Transverse colon (tissue), 4 donors: ENCODE measurements around the gene SLC24A4. TPM values are rescaled to one million over a fixed set of nuclear protein-coding genes. Genes with fewer than 3 reads are reported as not detected.

Source experiments
- DNase-seq: peaks from one replicate; pipeline ENCODE4 v3.0.0-alpha.2; 2019
- H3K27ac ChIP-seq, 4 donors: fragments of 200-600 bp; sonication (generic); 2 replicates each; pipeline ENCODE4 v1.5.1; 2016 to 2018; ENCODE audit warnings: inconsistent platforms in 4 of 4
- H3K27me3 ChIP-seq: fragments of 200-600 bp; sonication (generic); 2 replicates; pipeline ENCODE4 v1.5.1; 2017; ENCODE audit warnings: inconsistent platforms
- H3K36me3 ChIP-seq, 4 donors: fragments of 200-600 bp; sonication (generic); 2 replicates each; pipeline ENCODE4 v1.5.1; 2017 to 2019; ENCODE audit warnings: inconsistent platforms in 4 of 4
- H3K4me1 ChIP-seq, 4 donors: fragments of 200-600 bp; sonication (generic); 2 replicates each; pipeline ENCODE4 v1.5.1; 2017 to 2020; ENCODE audit warnings: inconsistent platforms in 4 of 4
- H3K4me3 ChIP-seq, 4 donors: fragments of 200-600 bp; sonication (generic); 1 replicate in 1 of 4; 2 replicates in 3 of 4; pipeline versions ENCODE4 v1.5.1 to v1.6.1; 2017 to 2019; ENCODE audit warnings: inconsistent platforms in 4 of 4
- H3K9me3 ChIP-seq, 2 donors: fragments of 200-600 bp; sonication (generic); 2 replicates each; pipeline ENCODE4 v1.5.1; 2017 to 2019; ENCODE audit warnings: inconsistent platforms in 2 of 2
- CTCF ChIP-seq, 5 experiments: fragments of 200-600 bp in 3 of 5; fragments of 450-650 bp in 2 of 5; sonication (generic) in 3 of 5; IDR thresholded peaks; 1 replicate in 2 of 5; 2 replicates in 3 of 5; pipeline ENCODE4 v1.5.1; 2016 to 2017; ENCODE audit warnings: antibody characterized with exemption in 5 of 5, inconsistent platforms in 3 of 5, mild to moderate bottlenecking in 2 of 5, moderate library complexity in 1 of 5
- EP300 ChIP-seq: sonication (generic); formaldehyde crosslinking; IDR thresholded peaks from one replicate; pipeline ENCODE4 v1.6.1; 2017; ENCODE audit warnings: antibody characterized with exemption, low read depth
- POLR2A ChIP-seq: fragments of 450-650 bp; IDR thresholded peaks from one replicate; pipeline ENCODE4 v1.6.1; 2016; ENCODE audit warnings: antibody characterized with exemption, mild to moderate bottlenecking, moderate library complexity
- POLR2AphosphoS5 ChIP-seq, 3 donors: sonication (generic); formaldehyde crosslinking; IDR thresholded peaks; one replicate each; pipeline ENCODE4 v1.6.1; 2016; ENCODE audit warnings: antibody characterized with exemption in 3 of 3
- WGBS, 2 donors: methylation state at CpG; one replicate each; pipeline ENCODE4 v1.1.5; 2018; ENCODE audit warnings: low coverage in 1 of 2; 5-methylcytosine and 5-hydroxymethylcytosine counted together
- in situ Hi-C, 4 donors: fragments of 200-750 bp; cut with MboI; loops; one replicate each; pipeline versions ENCODE4 v1.15.0 to v1.15.1; 2017; ENCODE audit warnings: low sequenced_read_pairs in 3 of 4, low pct_ligation_motif_present in 1 of 4, low pct_unique_long_range_greater_than_20kb in 1 of 4
- intact Hi-C: fragments of 100-400 bp; cut with DNase I; formaldehyde crosslinking; loops from one replicate; pipeline ENCODE4 v1.15.1; 2023; ENCODE audit warnings: low total_unique reads
- total RNA-seq, 4 donors: library from RNA; depleted of rRNA; stranded (reverse); fragments of >200 nt; gene quantifications; one replicate each; pipeline ENCODE4 v1.1.0, GENCODE V29; 2016

Gene SLC24A4
- total RNA-seq, 4 donors from 2014 or later, result 0.27 to 0.48 TPM; not detected in 2

- H3K4me3 ChIP-seq, result no peak overlapping the region
- TF ChIP-seq POLR2A, result no peak
- no peak for TF ChIP-seq CTCF (IDR thresholded peaks at IDR 0.05)
- TF ChIP-seq EP300, result no peak
- no peak for TF ChIP-seq POLR2AphosphoS5 (IDR thresholded peaks at IDR 0.05)
- H3K9me3 ChIP-seq, result no peaks in the 10 kb centered on the region
- WGBS, 2 donors, result 100% methylated on average over 1 of the region's 1 CpG
- intact Hi-C loops, result no loop called here
- in situ Hi-C loops, result no loop called here
- peaks cover 0 to 9% (median 0%) of the 10 kb centered on the region in 4 donors for H3K4me1 ChIP-seq
- no peaks in the 10 kb centered on the region for H3K27me3 ChIP-seq
- DNase-seq, result no peak
- H3K27ac ChIP-seq, result no peak overlapping the region
- no peaks in the 10 kb centered on the region for H3K36me3 ChIP-seq
Observed at GRCh38 chr14:92475037-92475436, 152.1 kb downstream of the SLC24A4 start.

GRCh38 chr14:92475451-92476187 lies 152.7 kb downstream of the SLC24A4 start:
- WGBS, 2 donors, result 79 to 80% methylated on average over 12 to 14 of the region's 14 CpGs

GRCh38 chr14:92480856-92481255 lies 157.9 kb downstream of the SLC24A4 start:
- H3K27ac ChIP-seq, result no peak overlapping the region
- 79 to 100% methylated on average over 1 to 3 of the region's 3 CpGs for WGBS, 2 donors
- no peak for TF ChIP-seq POLR2A
- H3K36me3 ChIP-seq, result no peaks in the 10 kb centered on the region
- H3K27me3 ChIP-seq, result no peaks in the 10 kb centered on the region
- in situ Hi-C loops (no loop called here), intact Hi-C loops (no loop called here)
- peaks cover 0 to 7% (median 0%) of the 10 kb centered on the region in 4 donors for H3K4me1 ChIP-seq
- no peak overlapping the region for H3K4me3 ChIP-seq
- no peaks in the 10 kb centered on the region for H3K9me3 ChIP-seq
- peak; percentile 4 for DNase-seq

More at GRCh38 chr14:92475451-92476187, 152.7 kb downstream of the SLC24A4 start:
- Histone ChIP-seq H3K4me3 (no peak overlapping the region), H3K27ac (peak overlapping the region in 1 of 4 donors; percentile 17), H3K4me1 (peaks cover 0 to 9% (median 0%) of the 10 kb centered on the region in 4 donors), H3K9me3 (no peaks in the 10 kb centered on the region), H3K36me3 (no peaks in the 10 kb centered on the region), H3K27me3 (no peaks in the 10 kb centered on the region)
- DNase-seq, result peak; percentile 30
- in situ Hi-C loops, result no loop called here
- no peak for TF ChIP-seq POLR2A
- TF ChIP-seq EP300, result no peak
- TF ChIP-seq CTCF (IDR thresholded peaks at IDR 0.05), result no peak
- TF ChIP-seq POLR2AphosphoS5 (IDR thresholded peaks at IDR 0.05), result no peak
- intact Hi-C loops, result no loop called here

GRCh38 chr14:92481386-92481785 lies 158.4 kb downstream of the SLC24A4 start:
- intact Hi-C loops, result no loop called here
- 44 to 50% methylated on average over 1 of the region's 1 CpG for WGBS, 2 donors
- peak; percentile 5 for DNase-seq
- H3K27me3 ChIP-seq, result no peaks in the 10 kb centered on the region
- TF ChIP-seq EP300 (no peak), POLR2A (no peak), POLR2AphosphoS5 (IDR thresholded peaks at IDR 0.05) (no peak), CTCF (IDR thresholded peaks at IDR 0.05) (no peak)
- H3K36me3 ChIP-seq, result no peaks in the 10 kb centered on the region
- H3K27ac ChIP-seq, result no peak overlapping the region
- H3K9me3 ChIP-seq, result no peaks in the 10 kb centered on the region
- H3K4me3 ChIP-seq, result no peak overlapping the region
- in situ Hi-C loops, result no loop called here
- peaks cover 0 to 7% (median 0%) of the 10 kb centered on the region in 4 donors for H3K4me1 ChIP-seq
